HEK293 (cell line): ENCODE results near the gene FOXC1.
A peak's percentile ranks its signal among the peaks of the same experiment; 100 is the strongest.

ENCODE experiments used
- CTCF ChIA-PET: fragments of 350-600 bp; formaldehyde crosslinking; extraction: SDS; loops from one replicate; lab custom pipeline; 2021; ENCODE audit warnings: antibody characterized with exemption; lab: Yijun Ruan, JAX
- POLR2A ChIA-PET: fragments of 300-600 bp; formaldehyde crosslinking; extraction: SDS; loops from one replicate; lab custom pipeline; 2020; ENCODE audit warnings: antibody characterized with exemption, inconsistent platforms; lab: Yijun Ruan, JAX
- H3K27ac ChIP-seq: fragments of 200-500 bp; sonication (Bioruptor generic); 2 replicates; pipeline ENCODE4 v1.5.1; 2014; ENCODE audit warnings: low read depth, low read length, control low read depth, inconsistent platforms; ENCODE audit errors: extremely low read depth
- H3K36me3 ChIP-seq, 2 experiments: fragments of 200-500 bp in 1 of 2; sonication (Bioruptor generic) in 1 of 2; 1 replicate in 1 of 2; 2 replicates in 1 of 2; pipeline ENCODE4 v1.5.1; 2014 to 2017; ENCODE audit warnings: inconsistent platforms in 2 of 2, low read length in 2 of 2; ENCODE audit not compliant: control insufficient read depth in 2 of 2, insufficient read depth in 1 of 2
- H3K4me1 ChIP-seq: fragments of 200-500 bp; sonication (Bioruptor generic); 2 replicates; pipeline ENCODE4 v1.5.1; 2014; ENCODE audit warnings: mild to moderate bottlenecking, low read length, inconsistent platforms; ENCODE audit not compliant: control insufficient read depth, insufficient read depth
- H3K4me3 ChIP-seq: 2 replicates; pipeline ENCODE4 v1.5.1; 2011; ENCODE audit warnings: low read depth, mild to moderate bottlenecking, control low read depth, low read length, moderate library complexity
- H3K9me3 ChIP-seq: fragments of 200-500 bp; sonication (Bioruptor generic); 2 replicates; pipeline ENCODE4 v1.5.1; 2014; ENCODE audit warnings: low read depth, low read length, inconsistent platforms; ENCODE audit not compliant: control insufficient read depth, insufficient read depth
- FEZF1 ChIP-seq: fragments of 450-650 bp; formaldehyde crosslinking; IDR thresholded peaks from 2 replicates; pipeline ENCODE4 v1.5.1; 2016; ENCODE audit warnings: missing biosample characterization, missing genetic modification characterization
- HOXC10 ChIP-seq: sonication (generic); formaldehyde crosslinking; IDR thresholded peaks from 2 replicates; pipeline ENCODE4 v1.8.1; 2023; ENCODE audit warnings: mild to moderate bottlenecking, missing genetic modification reagents
- MEIS1 ChIP-seq: sonication (generic); formaldehyde crosslinking; IDR thresholded peaks from 2 replicates; pipeline ENCODE4 v1.8.1; 2022; ENCODE audit warnings: missing genetic modification reagents, mild to moderate bottlenecking, borderline replicate concordance
- SALL2 ChIP-seq: fragments of 450-650 bp; formaldehyde crosslinking; IDR thresholded peaks from 2 replicates; pipeline ENCODE4 v1.5.0; 2017; ENCODE audit warnings: missing biosample characterization, mild to moderate bottlenecking, missing genetic modification characterization, borderline replicate concordance
- SETDB1 ChIP-seq: IDR thresholded peaks from one replicate; pipeline ENCODE4 v1.6.1; 2017; ENCODE audit warnings: mild to moderate bottlenecking, low read length, moderate library complexity, mixed read lengths; ENCODE audit not compliant: insufficient read length
- WT1 ChIP-seq: fragments of 450-650 bp; formaldehyde crosslinking; IDR thresholded peaks from 2 replicates; pipeline ENCODE4 v1.5.1; 2016; ENCODE audit warnings: missing biosample characterization, missing genetic modification characterization
- ZBTB1 ChIP-seq: fragments of 450-650 bp; formaldehyde crosslinking; IDR thresholded peaks from 2 replicates; pipeline ENCODE4 v1.5.1; 2016; ENCODE audit warnings: missing biosample characterization, missing genetic modification characterization
- ZNF112 ChIP-seq: fragments of 450-650 bp; formaldehyde crosslinking; IDR thresholded peaks from 2 replicates; pipeline ENCODE4 v1.5.0; 2017; ENCODE audit warnings: missing biosample characterization, missing genetic modification characterization
- ZNF211 ChIP-seq: fragments of 450-650 bp; formaldehyde crosslinking; IDR thresholded peaks from 2 replicates; pipeline ENCODE4 v1.5.1; 2016; ENCODE audit warnings: low read depth, missing biosample characterization, missing genetic modification characterization
- ZNF292 ChIP-seq: fragments of 450-650 bp; formaldehyde crosslinking; IDR thresholded peaks from 2 replicates; pipeline ENCODE4 v1.5.1; 2016; ENCODE audit warnings: low read depth, missing biosample characterization, missing genetic modification characterization, borderline replicate concordance
- ZNF518A ChIP-seq: fragments of 450-650 bp; formaldehyde crosslinking; conservative IDR thresholded peaks from 2 replicates; pipeline ENCODE4 v1.5.1; 2016; ENCODE audit warnings: low read depth, missing biosample characterization, missing genetic modification characterization
- ZNF529 ChIP-seq: fragments of 450-650 bp; formaldehyde crosslinking; IDR thresholded peaks from 2 replicates; pipeline ENCODE4 v1.5.1; 2017; ENCODE audit warnings: missing genetic modification characterization, missing biosample characterization; ENCODE audit not compliant: insufficient replicate concordance
- ZNF558 ChIP-seq: fragments of 450-650 bp; formaldehyde crosslinking; IDR thresholded peaks from 2 replicates; pipeline ENCODE4 v1.5.1; 2016; ENCODE audit warnings: missing biosample characterization, missing genetic modification characterization
- ZNF585B ChIP-seq: fragments of 450-650 bp; formaldehyde crosslinking; IDR thresholded peaks from 2 replicates; pipeline ENCODE4 v1.5.1; 2016; ENCODE audit warnings: missing biosample characterization, missing genetic modification characterization
- ZNF660 ChIP-seq: fragments of 450-650 bp; IDR thresholded peaks from 2 replicates; pipeline ENCODE4 v1.5.1; 2018; ENCODE audit warnings: missing biosample characterization, mild to moderate bottlenecking, missing genetic modification characterization
- ZNF670 ChIP-seq: fragments of 450-650 bp; formaldehyde crosslinking; IDR thresholded peaks from 2 replicates; pipeline ENCODE4 v1.5.1; 2016; ENCODE audit warnings: missing biosample characterization, missing genetic modification characterization, low read depth
- ZSCAN16 ChIP-seq: fragments of 450-650 bp; formaldehyde crosslinking; IDR thresholded peaks from 2 replicates; pipeline ENCODE4 v1.5.1; 2016; ENCODE audit warnings: missing biosample characterization, missing genetic modification characterization
- ZSCAN30 ChIP-seq: fragments of 450-650 bp; IDR thresholded peaks from 2 replicates; pipeline ENCODE4 v1.5.1; 2018; ENCODE audit warnings: missing biosample characterization, mild to moderate bottlenecking, missing genetic modification characterization, moderate library complexity
- TF ChIP-seq, protein P1 (sequence below): fragments of 450-650 bp; formaldehyde crosslinking; IDR thresholded peaks from 2 replicates; pipeline ENCODE4 v1.5.1; 2016; ENCODE audit warnings: missing biosample characterization, missing genetic modification characterization, borderline replicate concordance
- TF ChIP-seq, protein P2 (sequence below): sonication (generic); formaldehyde crosslinking; IDR thresholded peaks from 2 replicates; pipeline ENCODE4 v1.8.1; 2022; ENCODE audit warnings: mild to moderate bottlenecking, moderate library complexity, missing genetic modification reagents

The FOXC1 gene

GRCh38 chr6:1610497-1611321 is 994 bp downstream of the FOXC1 start (continued):
- TF ChIP-seq ZNF518A (tag by site-specific recombination) (no peak), ZNF670 (tag by site-specific recombination) (no peak), ZNF112 (tag by site-specific recombination) (no peak), ZNF558 (no peak), WT1 (peak; percentile 36; the same call in 1 of the 2 replicates), SETDB1 (no peak), ZNF529 (no peak), ZNF660 (tag by site-specific recombination) (no peak), ZNF292 (tag by site-specific recombination) (no peak), MEIS1 (CRISPR knock-in tag) (no peak), ZSCAN30 (tag by site-specific recombination) (no peak), FEZF1 (tag by site-specific recombination) (no peak), HOXC10 (0 out of 2 replicates have a peak, but pooled peaks have one; percentile 71), ZNF211 (no peak)
- TF ChIP-seq, protein P1, sequence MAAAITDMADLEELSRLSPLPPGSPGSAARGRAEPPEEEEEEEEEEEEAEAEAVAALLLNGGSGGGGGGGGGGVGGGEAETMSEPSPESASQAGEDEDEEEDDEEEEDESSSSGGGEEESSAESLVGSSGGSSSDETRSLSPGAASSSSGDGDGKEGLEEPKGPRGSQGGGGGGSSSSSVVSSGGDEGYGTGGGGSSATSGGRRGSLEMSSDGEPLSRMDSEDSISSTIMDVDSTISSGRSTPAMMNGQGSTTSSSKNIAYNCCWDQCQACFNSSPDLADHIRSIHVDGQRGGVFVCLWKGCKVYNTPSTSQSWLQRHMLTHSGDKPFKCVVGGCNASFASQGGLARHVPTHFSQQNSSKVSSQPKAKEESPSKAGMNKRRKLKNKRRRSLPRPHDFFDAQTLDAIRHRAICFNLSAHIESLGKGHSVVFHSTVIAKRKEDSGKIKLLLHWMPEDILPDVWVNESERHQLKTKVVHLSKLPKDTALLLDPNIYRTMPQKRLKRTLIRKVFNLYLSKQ (tag by site-specific recombination), result no peak

DNA sequence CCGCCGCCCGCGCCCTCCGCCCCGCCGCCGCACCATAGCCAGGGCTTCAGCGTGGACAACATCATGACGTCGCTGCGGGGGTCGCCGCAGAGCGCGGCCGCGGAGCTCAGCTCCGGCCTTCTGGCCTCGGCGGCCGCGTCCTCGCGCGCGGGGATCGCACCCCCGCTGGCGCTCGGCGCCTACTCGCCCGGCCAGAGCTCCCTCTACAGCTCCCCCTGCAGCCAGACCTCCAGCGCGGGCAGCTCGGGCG is 1.5 kb downstream of the FOXC1 start:
- Histone ChIP-seq H3K4me1 (peaks cover 11% of the 10 kb centered on the region), H3K36me3 (peaks cover 21 to 54% of the 10 kb centered on the region in 2 experiments), H3K9me3 (no peaks in the 10 kb centered on the region), H3K27ac (peak overlapping the region; percentile 100), H3K4me3 (peak overlapping the region; percentile 57)
- no peak for TF ChIP-seq ZSCAN16 (tag by site-specific recombination)
- peak; percentile 29; the same call in 1 of the 2 replicates for TF ChIP-seq MEIS1 (CRISPR knock-in tag)
- no peak for TF ChIP-seq ZBTB1 (tag by site-specific recombination)
- TF ChIP-seq, protein P2, sequence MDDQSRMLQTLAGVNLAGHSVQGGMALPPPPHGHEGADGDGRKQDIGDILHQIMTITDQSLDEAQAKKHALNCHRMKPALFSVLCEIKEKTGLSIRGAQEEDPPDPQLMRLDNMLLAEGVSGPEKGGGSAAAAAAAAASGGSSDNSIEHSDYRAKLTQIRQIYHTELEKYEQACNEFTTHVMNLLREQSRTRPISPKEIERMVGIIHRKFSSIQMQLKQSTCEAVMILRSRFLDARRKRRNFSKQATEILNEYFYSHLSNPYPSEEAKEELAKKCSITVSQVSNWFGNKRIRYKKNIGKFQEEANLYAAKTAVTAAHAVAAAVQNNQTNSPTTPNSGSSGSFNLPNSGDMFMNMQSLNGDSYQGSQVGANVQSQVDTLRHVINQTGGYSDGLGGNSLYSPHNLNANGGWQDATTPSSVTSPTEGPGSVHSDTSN (CRISPR knock-in tag), result no peak
- no peak for TF ChIP-seq SALL2 (tag by site-specific recombination)
- no peak for TF ChIP-seq ZNF585B
- CTCF ChIA-PET, result interaction anchor here (0.6 to 2.4 kb wide), 15 partner anchors 15 to 1160 kb away, joined by 3 to 7 read pairs (median 4); no protein-coding TSS in a partner anchor
- POLR2A ChIA-PET, result interaction anchor here (0.5 to 4.1 kb wide), 8 partner anchors 14 to 1154 kb away, joined by 3 to 32 read pairs (median 12); partner anchors contain the start of gene WRNIP1
